SK-MEL-5 (cell line): Measurements from ENCODE around the gene C12orf75. TPM values are rescaled to one million over a fixed set of nuclear protein-coding genes. Genes with fewer than 3 reads are reported as not detected.
A peak's percentile ranks its signal among the peaks of the same experiment; 100 is the strongest.

Experiments
- DNase-seq: peaks from one replicate; pipeline ENCODE4 v3.0.0-alpha.2; 2016; ENCODE audit warnings: low read depth, low spot score
- in situ Hi-C: cut with HindIII; loops from 2 replicates; pipeline ENCODE4 v1.10.0; 2016; ENCODE audit warnings: low sequenced_read_pairs, high pct_unique_total_duplicates, low pct_unique_long_range_greater_than_20kb
- total RNA-seq: library from RNA; depleted of rRNA; stranded (reverse); fragments of >200 nt; shearing (Covaris generic); gene quantifications from 2 replicates; pipeline ENCODE4 v1.2.3, GENCODE V29; 2014

The C12orf75 gene
- total RNA-seq, 1 experiment from 2014 or later, result 2.1 TPM

DNA sequence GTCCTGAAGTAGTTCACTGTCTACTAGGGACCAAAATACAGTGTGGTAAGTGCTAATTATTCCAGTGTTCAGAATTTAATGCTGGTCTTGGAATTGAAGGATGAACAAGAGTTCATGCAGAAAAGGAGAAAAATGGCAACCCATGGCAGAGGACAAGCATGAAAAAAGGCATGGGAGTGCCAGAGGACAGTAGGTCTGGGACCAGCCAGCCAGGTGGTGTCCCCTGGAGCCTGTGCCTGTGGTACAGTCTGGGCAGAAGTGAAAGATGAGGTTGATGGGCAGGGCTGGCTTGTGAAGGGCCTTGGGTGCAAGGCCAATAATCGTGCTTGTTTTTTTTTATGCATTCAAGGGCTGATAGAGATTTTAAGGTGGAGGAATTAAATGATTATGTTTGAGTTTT, 21.0 kb downstream of the C12orf75 start:
- DNase-seq, result no peak
- in situ Hi-C loops, result no loop called here

DNA sequence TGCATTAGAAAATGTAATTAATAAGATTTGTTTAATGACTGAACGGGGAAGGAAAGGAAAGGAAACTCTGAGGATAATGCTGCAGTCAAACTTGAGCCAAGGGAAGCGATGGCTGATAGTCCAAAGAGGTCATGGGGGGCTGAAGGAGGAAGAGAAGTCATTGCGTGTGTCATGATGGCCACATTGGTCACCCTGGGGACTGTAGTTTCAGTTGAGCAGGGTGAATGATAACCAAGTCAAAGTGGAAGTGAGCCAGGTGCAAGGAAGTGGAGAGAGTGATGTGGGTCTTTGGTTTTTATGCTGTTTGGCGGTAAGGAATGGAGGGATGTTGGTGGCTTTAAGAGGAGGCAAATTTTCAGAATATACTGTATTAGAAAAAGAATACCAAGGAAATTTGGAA, 21.6 kb downstream of the C12orf75 start:
- in situ Hi-C loops, result no loop called here
- DNase-seq, result no peak

GRCh38 chr12:105352940-105353635, 22.6 kb downstream of the C12orf75 start:
- in situ Hi-C loops, result no loop called here

DNA sequence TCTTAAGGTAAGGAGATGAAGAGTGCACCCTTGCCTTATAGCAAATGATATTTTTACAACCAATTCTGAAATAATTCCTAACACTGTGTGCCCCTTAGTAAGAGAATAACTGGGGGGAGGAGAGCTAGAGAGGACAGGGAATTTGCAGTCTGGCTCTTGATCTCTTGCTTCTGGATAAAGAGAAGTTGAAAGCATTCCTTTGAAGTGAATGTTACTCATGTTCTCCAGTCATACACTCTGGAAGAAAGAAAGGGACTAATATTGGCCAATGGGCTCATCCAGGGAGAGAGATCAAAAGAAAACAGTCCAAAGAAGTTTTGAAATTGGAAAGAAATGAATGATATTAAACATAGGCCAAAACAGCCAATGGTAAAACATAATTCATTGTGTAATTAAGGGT, 25.3 kb downstream of the C12orf75 start:
- in situ Hi-C loops, result no loop called here
- DNase-seq, result no peak

More at GRCh38 chr12:105352940-105353635, 22.6 kb downstream of the C12orf75 start:
- no peak for DNase-seq

GRCh38 chr12:105357162-105357691, 26.7 kb downstream of the C12orf75 start:
- no peak for DNase-seq
- in situ Hi-C loops, result no loop called here

DNA sequence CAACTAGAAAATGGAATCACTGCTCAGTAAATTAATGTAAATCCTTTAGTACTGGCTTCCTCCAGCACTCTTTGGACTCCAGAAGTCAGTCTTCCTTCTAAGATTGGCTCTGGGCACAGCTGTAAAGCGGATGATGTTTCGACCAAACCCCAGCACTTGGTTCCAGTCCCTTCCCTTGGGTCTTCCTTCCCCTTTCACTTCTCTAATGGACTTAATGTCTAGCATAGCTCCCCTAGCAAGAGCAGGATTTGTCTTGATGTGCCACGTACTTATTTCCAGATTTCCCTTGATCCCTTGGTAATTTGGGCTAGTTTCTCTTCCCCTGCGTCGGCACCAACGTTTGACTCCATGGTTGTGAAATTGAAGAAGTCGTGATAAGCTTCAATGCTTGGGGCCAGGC, 28.3 kb downstream of the C12orf75 start:
- no peak for DNase-seq
- in situ Hi-C loops, result no loop called here

- DNase-seq, result no peak
- in situ Hi-C loops, result no loop called here
These were observed 29.4 kb downstream of the C12orf75 start for GRCh38 chr12:105359856-105360255.

- in situ Hi-C loops, result no loop called here
These were observed 33.4 kb downstream of the C12orf75 start for GRCh38 chr12:105363890-105364289.

GRCh38 chr12:105365231-105365630, 34.7 kb downstream of the C12orf75 start:
- no peak for DNase-seq
- in situ Hi-C loops, result no loop called here

More at GRCh38 chr12:105363890-105364289, 33.4 kb downstream of the C12orf75 start:
- no peak for DNase-seq

GRCh38 chr12:105368047-105368646, 37.7 kb downstream of the C12orf75 start:
- no peak for DNase-seq
- in situ Hi-C loops, result no loop called here

- in situ Hi-C loops, result no loop called here
- peak; percentile 9 for DNase-seq
These were observed 38.5 kb downstream of the C12orf75 start for GRCh38 chr12:105369014-105369413.

- in situ Hi-C loops, result no loop called here
These were observed 43.8 kb downstream of the C12orf75 start for GRCh38 chr12:105374303-105374702.

GRCh38 chr12:105377077-105377476, 46.6 kb downstream of the C12orf75 start:
- in situ Hi-C loops, result no loop called here
- DNase-seq, result no peak

More at GRCh38 chr12:105374303-105374702, 43.8 kb downstream of the C12orf75 start:
- no peak for DNase-seq

DNA sequence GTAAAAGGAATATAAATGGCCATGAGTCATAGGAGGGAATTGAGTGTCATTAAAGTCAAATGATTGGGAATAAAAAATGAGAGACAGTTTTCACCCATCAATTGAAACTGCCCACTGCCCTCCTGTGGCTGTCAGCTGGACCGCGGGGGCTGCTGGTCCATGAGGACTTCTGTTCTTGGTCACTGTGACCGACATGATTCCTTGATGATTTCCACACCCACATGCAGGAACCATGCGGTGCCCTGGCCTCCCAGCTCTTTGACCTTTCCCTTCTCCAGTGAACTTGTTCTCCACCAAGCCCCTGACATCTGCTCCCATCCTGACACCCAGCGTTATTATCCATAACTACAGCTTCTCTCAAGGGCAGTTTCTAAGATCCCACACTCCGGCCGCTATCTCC, 48.4 kb downstream of the C12orf75 start:
- in situ Hi-C loops, result no loop called here
- peak; percentile 50 for DNase-seq

DNA sequence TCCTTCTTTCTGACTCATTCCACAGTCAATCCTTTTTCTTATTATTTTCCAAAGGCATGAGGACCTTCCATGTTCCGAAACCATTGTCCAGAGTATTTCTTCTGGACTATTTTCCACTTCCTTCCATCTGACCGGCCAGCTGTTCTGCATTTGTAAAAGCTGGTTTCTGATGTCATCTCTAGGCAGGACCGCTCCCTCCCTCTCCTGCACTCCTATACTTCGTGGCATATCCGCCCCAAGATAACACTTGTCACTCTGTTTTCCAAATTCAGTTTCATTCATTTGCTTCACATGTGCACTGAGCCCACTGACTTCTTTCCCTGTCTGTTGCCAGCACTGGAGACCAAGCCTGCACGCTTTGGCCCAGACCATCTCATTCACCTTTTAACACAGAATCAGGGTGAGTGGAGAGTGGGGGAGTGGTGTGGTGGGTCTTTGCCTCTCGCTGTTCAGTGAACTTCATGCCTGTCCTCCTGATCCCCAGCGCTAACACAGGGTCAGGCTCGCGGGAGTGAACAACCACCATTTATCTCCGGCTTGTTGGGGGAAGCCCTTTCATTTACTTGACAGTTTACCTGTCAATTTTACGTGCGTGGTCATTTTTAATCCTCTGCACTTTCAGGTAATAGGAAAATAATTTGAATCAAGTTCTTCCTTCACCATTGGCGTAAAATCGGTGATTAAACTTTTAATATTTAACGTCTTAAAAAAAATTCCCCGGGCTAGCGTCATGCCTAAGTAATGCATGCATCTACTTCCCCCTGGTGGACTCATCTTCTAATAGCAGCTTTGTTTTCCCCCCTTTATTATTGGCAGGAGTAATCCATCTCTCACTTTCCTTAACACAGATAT, 52.5 kb downstream of the C12orf75 start:
- peak; percentile 75 for DNase-seq
- in situ Hi-C loops, result no loop called here

GRCh38 chr12:105384220-105384619, 53.7 kb downstream of the C12orf75 start:
- in situ Hi-C loops, result no loop called here
- DNase-seq, result no peak

DNA sequence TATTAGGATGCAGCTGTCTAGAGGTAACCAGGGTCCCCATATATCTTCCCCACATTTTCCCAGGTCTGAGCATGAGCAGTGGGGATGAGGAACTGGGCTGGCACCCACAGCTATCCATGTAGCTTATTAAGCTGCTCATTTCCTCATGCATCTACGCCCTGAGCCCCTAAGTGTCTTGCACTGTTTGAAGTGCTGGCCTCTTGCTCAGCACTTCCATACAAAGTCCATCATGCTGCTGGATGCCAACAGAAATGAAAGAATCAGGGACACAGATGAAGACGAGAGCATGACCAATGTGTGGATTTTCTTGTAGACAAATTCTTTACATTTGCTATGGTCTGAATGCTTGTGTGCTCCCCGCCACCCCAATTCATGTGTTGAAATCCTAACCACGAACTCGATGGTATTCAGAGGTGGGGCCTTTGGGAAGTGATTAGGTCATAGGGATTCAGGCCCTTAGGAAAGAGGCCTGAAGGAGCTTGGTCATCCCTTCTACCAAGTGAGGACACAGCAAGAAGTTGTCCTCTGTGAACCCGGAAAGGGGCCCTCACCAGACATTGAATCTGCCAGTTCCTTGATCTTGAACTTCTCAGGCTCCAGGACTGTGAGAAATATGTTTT, 54.5 kb downstream of the C12orf75 start:
- in situ Hi-C loops, result no loop called here
- no peak for DNase-seq

DNA sequence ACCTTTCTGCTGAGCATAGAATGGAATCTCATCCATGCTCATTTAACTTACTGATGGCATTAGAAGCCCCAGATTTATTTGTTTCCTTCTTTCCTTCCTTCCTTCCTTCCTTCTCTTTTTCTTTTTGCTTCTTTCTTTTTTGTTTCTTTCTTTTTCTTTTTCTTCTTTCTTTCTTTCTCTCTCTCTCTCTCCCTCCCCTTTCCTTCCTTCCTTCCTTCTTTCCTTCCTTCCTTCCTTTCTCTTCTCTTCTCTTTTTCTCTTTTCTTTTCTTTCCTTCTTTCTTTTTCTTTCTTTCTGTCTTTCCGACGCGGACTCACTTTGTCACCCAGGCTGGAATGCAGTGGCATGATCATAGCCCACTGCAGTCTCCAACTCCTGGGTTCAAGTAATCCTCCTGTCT, 55.9 kb downstream of the C12orf75 start:
- in situ Hi-C loops, result no loop called here
- DNase-seq, result no peak
